ENCODE measurements around the gene MAD1L1.

MAD1L1 gene

GRCh38 chr7:2202901-2203765 is 29.6 kb downstream of the MAD1L1 start:
- no peaks in the 10 kb centered on the region for H3K27me3 ChIP-seq (ENCODE audit: low read length)
- TF ChIP-seq EZH2phosphoT487 (conservative IDR thresholded peaks at IDR 0.05; ENCODE audit: low read length) = no peak
- no peak for TF ChIP-seq CTCF (IDR thresholded peaks at IDR 0.05; ENCODE audit: insufficient read depth, low read length, poor library complexity, severe bottlenecking)
- no peak overlapping the region for H3K9ac ChIP-seq (ENCODE audit: low read length)
- no peaks in the 10 kb centered on the region for H3K9me2 ChIP-seq (replicated peaks; ENCODE audit: insufficient read depth, low read length)
- no peaks in the 10 kb centered on the region for H3F3A ChIP-seq (ENCODE audit: insufficient read depth)
- no peaks in the 10 kb centered on the region for H3K79me2 ChIP-seq (ENCODE audit: insufficient read depth, low read length)
- H3K27ac ChIP-seq (ENCODE audit: low read depth, low read length) = no peak overlapping the region
- no peak overlapping the region for H3K4me3 ChIP-seq (ENCODE audit: insufficient read depth, low read length, poor library complexity, severe bottlenecking)
- H4K20me1 ChIP-seq (ENCODE audit: low read depth, low read length) = no peaks in the 10 kb centered on the region
- H3K4me2 ChIP-seq (ENCODE audit: low read depth, low read length, poor library complexity, severe bottlenecking) = no peak overlapping the region
- no peaks in the 10 kb centered on the region for H3K36me3 ChIP-seq (ENCODE audit: low read length)
- H2AFZ ChIP-seq (ENCODE audit: low read depth, low read length, severe bottlenecking) = no peak overlapping the region
- no peaks in the 10 kb centered on the region for H3K9me3 ChIP-seq (ENCODE audit: insufficient read depth, low read length)

- Histone ChIP-seq H3K79me2 (ENCODE audit: insufficient read depth, low read length) (no peaks in the 10 kb centered on the region), H3K4me3 (ENCODE audit: insufficient read depth, low read length, poor library complexity, severe bottlenecking) (no peak overlapping the region), H3K36me3 (ENCODE audit: low read length) (no peaks in the 10 kb centered on the region), H2AFZ (ENCODE audit: low read depth, low read length, severe bottlenecking) (no peak overlapping the region), H4K20me1 (ENCODE audit: low read depth, low read length) (no peaks in the 10 kb centered on the region), H3K9me2 (replicated peaks; ENCODE audit: insufficient read depth, low read length) (no peaks in the 10 kb centered on the region), H3K9ac (ENCODE audit: low read length) (no peak overlapping the region), H3K4me2 (ENCODE audit: low read depth, low read length, poor library complexity, severe bottlenecking) (no peak overlapping the region), H3F3A (ENCODE audit: insufficient read depth) (no peaks in the 10 kb centered on the region), H3K9me3 (ENCODE audit: insufficient read depth, low read length) (no peaks in the 10 kb centered on the region), H3K27me3 (ENCODE audit: low read length) (no peaks in the 10 kb centered on the region), H3K27ac (ENCODE audit: low read depth, low read length) (no peak overlapping the region)
- no peak for TF ChIP-seq EZH2phosphoT487 (conservative IDR thresholded peaks at IDR 0.05; ENCODE audit: low read length)
- no peak for TF ChIP-seq CTCF (IDR thresholded peaks at IDR 0.05; ENCODE audit: insufficient read depth, low read length, poor library complexity, severe bottlenecking)
These were observed 30.4 kb downstream of the MAD1L1 start for GRCh38 chr7:2202361-2202761.

GRCh38 chr7:2201686-2202360 is 30.9 kb downstream of the MAD1L1 start:
- Histone ChIP-seq H3K27ac (ENCODE audit: low read depth, low read length) (no peak overlapping the region), H3K79me2 (ENCODE audit: insufficient read depth, low read length) (no peaks in the 10 kb centered on the region), H3K9me3 (ENCODE audit: insufficient read depth, low read length) (no peaks in the 10 kb centered on the region), H3K36me3 (ENCODE audit: low read length) (no peaks in the 10 kb centered on the region), H3K9ac (ENCODE audit: low read length) (no peak overlapping the region), H4K20me1 (ENCODE audit: low read depth, low read length) (no peaks in the 10 kb centered on the region), H3K27me3 (ENCODE audit: low read length) (no peaks in the 10 kb centered on the region), H3K9me2 (replicated peaks; ENCODE audit: insufficient read depth, low read length) (no peaks in the 10 kb centered on the region), H3K4me2 (ENCODE audit: low read depth, low read length, poor library complexity, severe bottlenecking) (no peak overlapping the region), H3F3A (ENCODE audit: insufficient read depth) (no peaks in the 10 kb centered on the region), H2AFZ (ENCODE audit: low read depth, low read length, severe bottlenecking) (no peak overlapping the region), H3K4me3 (ENCODE audit: insufficient read depth, low read length, poor library complexity, severe bottlenecking) (no peak overlapping the region)
- TF ChIP-seq EZH2phosphoT487 (conservative IDR thresholded peaks at IDR 0.05; ENCODE audit: low read length) (no peak), CTCF (IDR thresholded peaks at IDR 0.05; ENCODE audit: insufficient read depth, low read length, poor library complexity, severe bottlenecking) (no peak)
